H9 (cell line): ENCODE measurements around the gene SEMA5A. TPM values are rescaled to one million over a fixed set of nuclear protein-coding genes. Genes with fewer than 3 reads are reported as not detected.

ENCODE experiments used
- DNase-seq: peaks from one replicate; pipeline ENCODE4 v3.0.0-alpha.2; 2017
- H2AFZ ChIP-seq: one replicate; pipeline ENCODE4 v1.6.1; 2013; ENCODE audit warnings: mild to moderate bottlenecking, low read length, control low read depth, moderate library complexity
- H2AK5ac ChIP-seq: 2 replicates; pipeline ENCODE4 v1.6.1; 2013; ENCODE audit warnings: low read length, control low read depth, mixed read lengths; ENCODE audit not compliant: insufficient read length
- H2BK120ac ChIP-seq: one replicate; pipeline ENCODE4 v1.6.1; 2013; ENCODE audit warnings: low read depth, mild to moderate bottlenecking, low read length, control low read depth, inconsistent platforms; ENCODE audit not compliant: poor library complexity, severe bottlenecking
- H2BK12ac ChIP-seq: 2 replicates; pipeline ENCODE4 v1.6.1; 2013; ENCODE audit warnings: low read length, control low read depth, mixed read lengths, low read depth; ENCODE audit not compliant: insufficient read length
- H2BK15ac ChIP-seq: 2 replicates; pipeline ENCODE4 v1.6.1; 2013; ENCODE audit warnings: low read depth, low read length, control low read depth
- H2BK20ac ChIP-seq: one replicate; pipeline ENCODE4 v1.6.1; 2013; ENCODE audit warnings: low read depth, mild to moderate bottlenecking, low read length, control low read depth, inconsistent platforms; ENCODE audit not compliant: poor library complexity, severe bottlenecking
- H2BK5ac ChIP-seq: 2 replicates; pipeline ENCODE4 v1.6.1; 2013; ENCODE audit warnings: low read length, control low read depth, mixed read lengths; ENCODE audit not compliant: insufficient read length
- H3K14ac ChIP-seq: 2 replicates; pipeline ENCODE4 v1.6.1; 2013; ENCODE audit warnings: low read length, control low read depth; ENCODE audit not compliant: insufficient read depth
- H3K18ac ChIP-seq: 2 replicates; pipeline ENCODE4 v1.6.1; 2013; ENCODE audit warnings: low read depth, mild to moderate bottlenecking, mixed read lengths, low read length, control low read depth; ENCODE audit not compliant: insufficient read length
- H3K23ac ChIP-seq: 2 replicates; pipeline ENCODE4 v1.6.1; 2013; ENCODE audit warnings: low read length, control low read depth, mixed read lengths, low read depth; ENCODE audit not compliant: insufficient read length
- H3K23me2 ChIP-seq: 2 replicates; pipeline ENCODE4 v1.6.1; 2013; ENCODE audit warnings: low read depth, mild to moderate bottlenecking, mixed read lengths, low read length, control low read depth; ENCODE audit not compliant: insufficient read length, poor library complexity, severe bottlenecking
- H3K27ac ChIP-seq: 2 replicates; pipeline ENCODE4 v1.5.1; 2013; ENCODE audit warnings: low read length, control low read depth, mixed read lengths, low read depth; ENCODE audit not compliant: insufficient read length
- H3K27me3 ChIP-seq: 2 replicates; pipeline ENCODE4 v1.6.1; 2013; ENCODE audit warnings: low read length, control low read depth, inconsistent platforms; ENCODE audit not compliant: insufficient read depth
- H3K4ac ChIP-seq: 2 replicates; pipeline ENCODE4 v1.6.1; 2013; ENCODE audit warnings: low read depth, mild to moderate bottlenecking, control low read depth, inconsistent platforms, low read length, moderate library complexity
- H3K4me1 ChIP-seq: 2 replicates; pipeline ENCODE4 v1.6.1; 2013; ENCODE audit warnings: low read length, control low read depth, inconsistent platforms; ENCODE audit not compliant: insufficient read depth
- H3K4me2 ChIP-seq: 2 replicates; pipeline ENCODE4 v1.6.1; 2013; ENCODE audit warnings: low read length, control low read depth, mixed read lengths; ENCODE audit not compliant: insufficient read length, insufficient read depth
- H3K56ac ChIP-seq: 2 replicates; pipeline ENCODE4 v1.6.1; 2013; ENCODE audit warnings: low read depth, mild to moderate bottlenecking, mixed read lengths, low read length, control low read depth; ENCODE audit not compliant: insufficient read length
- H3K79me1 ChIP-seq: 2 replicates; pipeline ENCODE4 v1.6.1; 2013; ENCODE audit warnings: low read depth, mild to moderate bottlenecking, moderate library complexity, low read length, control low read depth, inconsistent platforms; ENCODE audit not compliant: insufficient read depth, poor library complexity, severe bottlenecking
- H3K79me2 ChIP-seq: 2 replicates; pipeline ENCODE4 v1.6.1; 2013; ENCODE audit warnings: low read length, control low read depth, inconsistent platforms; ENCODE audit not compliant: insufficient read depth
- H3K9ac ChIP-seq: 2 replicates; pipeline ENCODE4 v1.6.1; 2013; ENCODE audit warnings: low read length, control low read depth, mixed read lengths; ENCODE audit not compliant: insufficient read length; ENCODE audit errors: extremely low read depth
- H3K9me3 ChIP-seq: one replicate; pipeline ENCODE4 v1.6.1; 2013; ENCODE audit warnings: low read depth, low read length, inconsistent platforms; ENCODE audit not compliant: control insufficient read depth
- H3T11ph ChIP-seq: one replicate; pipeline ENCODE4 v1.6.1; 2013; ENCODE audit warnings: mild to moderate bottlenecking, low read length, control low read depth, inconsistent platforms
- H4K20me1 ChIP-seq: one replicate; pipeline ENCODE4 v1.6.1; 2013; ENCODE audit not compliant: control insufficient read depth, insufficient read length, insufficient read depth
- H4K5ac ChIP-seq: 2 replicates; pipeline ENCODE4 v1.6.1; 2013; ENCODE audit warnings: low read depth, mild to moderate bottlenecking, mixed read lengths, low read length, control low read depth; ENCODE audit not compliant: insufficient read length
- H4K8ac ChIP-seq: replicated peaks from 2 replicates; pipeline ENCODE4 v1.6.1; 2013; ENCODE audit warnings: low read length, control low read depth, mixed read lengths, low read depth; ENCODE audit not compliant: insufficient read length
- H4K91ac ChIP-seq: 2 replicates; pipeline ENCODE4 v1.6.1; 2013; ENCODE audit warnings: low read depth, mild to moderate bottlenecking, moderate library complexity, mixed read lengths, low read length, control low read depth; ENCODE audit not compliant: insufficient read length
- H3K27ac Mint-ChIP-seq, 3 experiments: 2 replicates in 2 of 3; 3 replicates in 1 of 3; pipeline ENCODE4 v1.8.0; 2020 to 2021; ENCODE audit warnings: mixed read lengths in 3 of 3, mild to moderate bottlenecking in 1 of 3, moderate library complexity in 1 of 3
- H3K27me3 Mint-ChIP-seq: 2 replicates; pipeline ENCODE4 v1.8.0; 2021; ENCODE audit warnings: low read depth, mild to moderate bottlenecking, moderate library complexity, mixed read lengths
- H3K36me3 Mint-ChIP-seq, 3 experiments: 2 replicates in 2 of 3; 3 replicates in 1 of 3; pipeline ENCODE4 v1.8.0; 2020 to 2021; ENCODE audit warnings: low read depth in 3 of 3, mixed read lengths in 3 of 3; ENCODE audit not compliant: insufficient read depth in 1 of 3
- H3K4me1 Mint-ChIP-seq, 2 experiments: 2 replicates each; pipeline ENCODE4 v1.8.0; 2020; ENCODE audit warnings: mixed read lengths in 2 of 2
- H3K4me3 Mint-ChIP-seq, 2 experiments: 2 replicates in 1 of 2; 3 replicates in 1 of 2; pipeline ENCODE4 v1.8.0; 2020 to 2021; ENCODE audit warnings: mild to moderate bottlenecking in 2 of 2, mixed read lengths in 2 of 2, moderate library complexity in 1 of 2
- H3K9me3 Mint-ChIP-seq, 2 experiments: 2 replicates in 1 of 2; 3 replicates in 1 of 2; pipeline ENCODE4 v1.8.0; 2020; ENCODE audit warnings: mild to moderate bottlenecking in 2 of 2, mixed read lengths in 2 of 2, moderate library complexity in 1 of 2
- WGBS: extraction: QIAGEN DNeasy Blood & Tissue Kit; methylation state at CpG from one replicate; pipeline ENCODE4 v1.1.7; 2013; ENCODE audit warnings: missing lambda C conversion rate, low lambda C conversion rate, mixed read lengths; ENCODE audit not compliant: insufficient read length; ENCODE audit errors: extremely low coverage; 5-methylcytosine and 5-hydroxymethylcytosine counted together
- total RNA-seq: library from RNA; stranded (reverse); gene quantifications from 2 replicates; pipeline ENCODE4 v1.2.1, GENCODE V29; 2021
- TF ChIP-seq, protein P1 (sequence below): fragments of 200-600 bp; sonication (generic); conservative IDR thresholded peaks from 3 replicates; pipeline ENCODE4 v1.8.0; 2021; ENCODE audit warnings: antibody characterized with exemption, mild to moderate bottlenecking

SEMA5A gene
- total RNA-seq, 1 experiment from 2014 or later: 4.3 TPM

DNA sequence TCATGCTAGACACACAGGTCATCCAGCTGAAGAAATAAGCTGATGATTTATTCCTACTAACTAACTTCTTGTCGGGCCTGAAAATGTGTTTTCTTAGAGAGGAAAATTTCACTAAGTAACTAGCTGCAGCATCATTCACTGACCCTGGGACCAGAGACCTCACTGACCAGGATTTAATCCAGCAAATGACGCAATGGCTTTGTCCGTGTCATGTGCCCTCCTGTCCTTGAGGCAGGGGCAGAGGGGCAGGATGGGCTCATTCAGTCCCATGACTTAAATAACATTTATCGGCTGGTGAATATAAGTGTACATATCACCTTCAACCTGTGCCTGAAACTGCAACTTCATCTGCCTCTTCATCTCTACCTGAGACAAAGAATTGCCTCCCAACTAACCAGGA is 154.8 kb downstream of the SEMA5A start:
- no peaks in the 10 kb centered on the region for H3K4me1 ChIP-seq
- Mint-ChIP-seq H3K27ac (no peak overlapping the region), H3K36me3 (no peaks in the 10 kb centered on the region), H3K9me3 (no peaks in the 10 kb centered on the region), H3K27me3 (no peaks in the 10 kb centered on the region), H3K4me1 (peaks cover 11 to 13% of the 10 kb centered on the region in 2 experiments), H3K4me3 (no peak overlapping the region)
- no peak for DNase-seq
- no peak overlapping the region for H2BK20ac ChIP-seq
- no peak overlapping the region for H4K5ac ChIP-seq
- no peaks in the 10 kb centered on the region for H4K20me1 ChIP-seq
- no peak overlapping the region for H2AK5ac ChIP-seq
- no peak overlapping the region for H3K14ac ChIP-seq
- H3K23ac ChIP-seq: no peak overlapping the region
- H4K91ac ChIP-seq: no peak overlapping the region
- no peak overlapping the region for H3K4me2 ChIP-seq
- no peak overlapping the region for H2BK12ac ChIP-seq
- no peak overlapping the region for H3K4ac ChIP-seq
- H3K27ac ChIP-seq: no peak overlapping the region
- no peak overlapping the region for H3K56ac ChIP-seq
- no peak overlapping the region for H2AFZ ChIP-seq
- H3K79me2 ChIP-seq: no peaks in the 10 kb centered on the region
- H3K79me1 ChIP-seq: no peaks in the 10 kb centered on the region
- H3K18ac ChIP-seq: no peak overlapping the region
- no peaks in the 10 kb centered on the region for H3K27me3 ChIP-seq
- H3T11ph ChIP-seq: no peak overlapping the region
- TF ChIP-seq, protein P1, sequence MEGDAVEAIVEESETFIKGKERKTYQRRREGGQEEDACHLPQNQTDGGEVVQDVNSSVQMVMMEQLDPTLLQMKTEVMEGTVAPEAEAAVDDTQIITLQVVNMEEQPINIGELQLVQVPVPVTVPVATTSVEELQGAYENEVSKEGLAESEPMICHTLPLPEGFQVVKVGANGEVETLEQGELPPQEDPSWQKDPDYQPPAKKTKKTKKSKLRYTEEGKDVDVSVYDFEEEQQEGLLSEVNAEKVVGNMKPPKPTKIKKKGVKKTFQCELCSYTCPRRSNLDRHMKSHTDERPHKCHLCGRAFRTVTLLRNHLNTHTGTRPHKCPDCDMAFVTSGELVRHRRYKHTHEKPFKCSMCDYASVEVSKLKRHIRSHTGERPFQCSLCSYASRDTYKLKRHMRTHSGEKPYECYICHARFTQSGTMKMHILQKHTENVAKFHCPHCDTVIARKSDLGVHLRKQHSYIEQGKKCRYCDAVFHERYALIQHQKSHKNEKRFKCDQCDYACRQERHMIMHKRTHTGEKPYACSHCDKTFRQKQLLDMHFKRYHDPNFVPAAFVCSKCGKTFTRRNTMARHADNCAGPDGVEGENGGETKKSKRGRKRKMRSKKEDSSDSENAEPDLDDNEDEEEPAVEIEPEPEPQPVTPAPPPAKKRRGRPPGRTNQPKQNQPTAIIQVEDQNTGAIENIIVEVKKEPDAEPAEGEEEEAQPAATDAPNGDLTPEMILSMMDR: no peak
- no peak overlapping the region for H3K9ac ChIP-seq
- H2BK5ac ChIP-seq: no peak overlapping the region
- H3K9me3 ChIP-seq: no peaks in the 10 kb centered on the region
- no peak overlapping the region for H2BK15ac ChIP-seq
- WGBS: no CpG with 5 or more reads among the region's 4 CpGs
- no peaks in the 10 kb centered on the region for H3K23me2 ChIP-seq
- no peak overlapping the region for H4K8ac ChIP-seq
- H2BK120ac ChIP-seq: no peak overlapping the region
